Measurements from ENCODE around the gene ATP8A2. TPM values are rescaled to one million over a fixed set of nuclear protein-coding genes. Genes with fewer than 3 reads are reported as not detected.

Gene ATP8A2
- total and polyA plus RNA-seq, 2 of the 8 experiments (the other 6 are each of a cell fraction or from before 2014, with no cell fraction given): 2.4 to 8.3 TPM

- CTCF ChIA-PET (ENCODE audit: partially characterized antibody): interaction anchor here (1.2 to 1.8 kb wide), 2 partner anchors 13 to 64 kb away, joined by 5 to 9 read pairs; no protein-coding TSS in a partner anchor
- no peaks in the 10 kb centered on the region for H3K79me2 ChIP-seq (ENCODE audit: control insufficient read depth in 1 of 2, insufficient read depth in 2 of 2, low read length in 2 of 2)
- H2BK20ac ChIP-seq (ENCODE audit: low read length): no peak overlapping the region
- H3K56ac ChIP-seq (replicated peaks; ENCODE audit: insufficient read length, low read depth, low read length): no peak overlapping the region
- no peak overlapping the region for H2BK120ac ChIP-seq (replicated peaks; ENCODE audit: low read depth, low read length)
- H3K27ac ChIP-seq (ENCODE audit: low read depth, low read length): no peak overlapping the region
- POLR2A ChIA-PET (ENCODE audit: partially characterized antibody): no interaction called here
- H4K20me1 ChIP-seq (replicated peaks in 1 of 2; ENCODE audit: control insufficient read depth in 1 of 2, insufficient read depth in 2 of 2, low read length in 2 of 2): no peaks in the 10 kb centered on the region
- no peak overlapping the region for H3K23ac ChIP-seq (ENCODE audit: insufficient read length)
- H4K91ac ChIP-seq (replicated peaks; ENCODE audit: insufficient read length, low read length): peak overlapping the region; percentile 18
- H3K23me2 ChIP-seq (ENCODE audit: low read depth, low read length): 0 out of 2 replicates have a peak, but pooled peaks cover 2% of the 10 kb centered on the region
- no peak for DNase-seq (ENCODE audit: low read depth in 1 of 2, low spot score in 2 of 2)
- no peak overlapping the region for H4K8ac ChIP-seq (ENCODE audit: extremely low read depth, insufficient read depth, low read length)
- H2AK5ac ChIP-seq (ENCODE audit: low read depth, low read length): no peak overlapping the region
- H2BK12ac ChIP-seq (ENCODE audit: low read depth, low read length): peak overlapping the region; percentile 51; the same call in 1 of the 2 replicates
- no peaks in the 10 kb centered on the region; a peak in 1 of 4 replicates for H3K9me3 ChIP-seq (ENCODE audit: insufficient read depth in 2 of 2, low read depth in 1 of 2, low read length in 1 of 2)
- H3K14ac ChIP-seq (ENCODE audit: insufficient read length): no peak overlapping the region
- H3K4me2 ChIP-seq (ENCODE audit: insufficient read depth in 1 of 2, low read depth in 2 of 2, low read length in 2 of 2): no peak overlapping the region
- H3K4me3 ChIP-seq (ENCODE audit: extremely low read depth in 1 of 4, insufficient read depth in 2 of 4, low read depth in 3 of 4, low read length in 4 of 4): no peak overlapping the region
- no peaks in the 10 kb centered on the region for H3K79me1 ChIP-seq (ENCODE audit: low read depth, low read length)
- no peak overlapping the region for H3K9ac ChIP-seq (replicated peaks in 1 of 4; ENCODE audit: extremely low read depth in 1 of 4, low read depth in 3 of 4, low read length in 3 of 4)
- H3K4me1 ChIP-seq (replicated peaks in 1 of 4; ENCODE audit: control insufficient read depth in 3 of 4, insufficient read depth in 4 of 4, low read length in 3 of 4): peaks cover 10 to 34% (median 22%) of the 10 kb centered on the region in 4 experiments
- H2BK5ac ChIP-seq (ENCODE audit: low read depth, low read length): no peak overlapping the region
- no peak overlapping the region for H3K18ac ChIP-seq (ENCODE audit: extremely low read depth, low read length)
- no peak overlapping the region for H4K5ac ChIP-seq (ENCODE audit: insufficient read length, low read depth, low read length)
- H3K4ac ChIP-seq (replicated peaks; ENCODE audit: insufficient read length, low read depth, low read length): no peak overlapping the region
- H2BK15ac ChIP-seq (ENCODE audit: low read length): no peak overlapping the region
- no peaks in the 10 kb centered on the region for H3K36me3 ChIP-seq (ENCODE audit: control insufficient read depth in 2 of 4, insufficient read depth in 4 of 4, low read length in 3 of 4)
- WGBS, 2 experiments (ENCODE audit: extremely low coverage in 1 of 2, insufficient coverage in 1 of 2, insufficient read length in 1 of 2, insufficient replicate concordance in 2 of 2, low coverage in 1 of 2, low lambda C conversion rate in 2 of 2, missing lambda C conversion rate in 1 of 2): 89% methylated on average over 7 of the region's 7 CpGs; no CpG with 5 or more reads in 1 of the 2 experiments
- FAIRE-seq: no peak
- H3K27me3 ChIP-seq (replicated peaks in 1 of 4; ENCODE audit: control insufficient read depth in 3 of 4, extremely low read depth in 1 of 4, insufficient read depth in 3 of 4, low read length in 3 of 4): peaks cover 0 to 3% (median 3%) of the 10 kb centered on the region in 4 experiments; a peak in 4 of 7 replicates
- no peak overlapping the region for H2AFZ ChIP-seq (ENCODE audit: low read length)
- TF ChIP-seq SP2 (IDR thresholded peaks at IDR 0.05; ENCODE audit: low read length) (no peak), EZH2 (IDR thresholded peaks at IDR 0.05; ENCODE audit: low read depth, low read length, severe bottlenecking) (no peak), SRF (IDR thresholded peaks at IDR 0.05; ENCODE audit: low read depth, low read length) (no peak), BACH1 (IDR thresholded peaks at IDR 0.05; ENCODE audit: low read length) (no peak), POLR2A (IDR thresholded peaks at IDR 0.05; ENCODE audit: control extremely low read depth in 1 of 2, low read depth in 2 of 2, low read length in 2 of 2) (no peak), RNF2 (IDR thresholded peaks at IDR 0.05; ENCODE audit: borderline replicate concordance, low read depth, low read length, missing control alignments, poor library complexity, severe bottlenecking) (no peak), JUN (IDR thresholded peaks at IDR 0.05; ENCODE audit: low read depth, low read length) (no peak), CHD2 (IDR thresholded peaks at IDR 0.05; ENCODE audit: low read length) (no peak), CBX8 (IDR thresholded peaks at IDR 0.05; ENCODE audit: borderline replicate concordance, low read depth, low read length) (no peak), HDAC2 (IDR thresholded peaks at IDR 0.05; ENCODE audit: borderline replicate concordance in 1 of 2, low read depth in 2 of 2, low read length in 2 of 2) (no peak), CTBP2 (IDR thresholded peaks at IDR 0.05; ENCODE audit: borderline replicate concordance, insufficient read depth, insufficient read length, low read length) (no peak), KDM5A (IDR thresholded peaks at IDR 0.05; ENCODE audit: low read length) (no peak), TEAD4 (IDR thresholded peaks at IDR 0.05; ENCODE audit: low read depth, low read length) (no peak)
- TF ChIP-seq, protein P1, sequence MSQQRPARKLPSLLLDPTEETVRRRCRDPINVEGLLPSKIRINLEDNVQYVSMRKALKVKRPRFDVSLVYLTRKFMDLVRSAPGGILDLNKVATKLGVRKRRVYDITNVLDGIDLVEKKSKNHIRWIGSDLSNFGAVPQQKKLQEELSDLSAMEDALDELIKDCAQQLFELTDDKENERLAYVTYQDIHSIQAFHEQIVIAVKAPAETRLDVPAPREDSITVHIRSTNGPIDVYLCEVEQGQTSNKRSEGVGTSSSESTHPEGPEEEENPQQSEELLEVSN (IDR thresholded peaks at IDR 0.05): no peak
Observed at GRCh38 chr13:25973576-25973975, 601.8 kb downstream of the ATP8A2 start.

Measured in H1 (cell line).